Epidermal melanocyte (primary cell): ENCODE measurements around the gene VPS13D.

Experiments used
- DNase-seq: peaks from one replicate; pipeline ENCODE4 v3.0.0; 2011; ENCODE audit warnings: low spot score; ENCODE audit not compliant: insufficient read length

VPS13D gene

GRCh38 chr1:12547586-12548225 is 317.9 kb downstream of the VPS13D start:
- DNase-seq = no peak

DNA sequence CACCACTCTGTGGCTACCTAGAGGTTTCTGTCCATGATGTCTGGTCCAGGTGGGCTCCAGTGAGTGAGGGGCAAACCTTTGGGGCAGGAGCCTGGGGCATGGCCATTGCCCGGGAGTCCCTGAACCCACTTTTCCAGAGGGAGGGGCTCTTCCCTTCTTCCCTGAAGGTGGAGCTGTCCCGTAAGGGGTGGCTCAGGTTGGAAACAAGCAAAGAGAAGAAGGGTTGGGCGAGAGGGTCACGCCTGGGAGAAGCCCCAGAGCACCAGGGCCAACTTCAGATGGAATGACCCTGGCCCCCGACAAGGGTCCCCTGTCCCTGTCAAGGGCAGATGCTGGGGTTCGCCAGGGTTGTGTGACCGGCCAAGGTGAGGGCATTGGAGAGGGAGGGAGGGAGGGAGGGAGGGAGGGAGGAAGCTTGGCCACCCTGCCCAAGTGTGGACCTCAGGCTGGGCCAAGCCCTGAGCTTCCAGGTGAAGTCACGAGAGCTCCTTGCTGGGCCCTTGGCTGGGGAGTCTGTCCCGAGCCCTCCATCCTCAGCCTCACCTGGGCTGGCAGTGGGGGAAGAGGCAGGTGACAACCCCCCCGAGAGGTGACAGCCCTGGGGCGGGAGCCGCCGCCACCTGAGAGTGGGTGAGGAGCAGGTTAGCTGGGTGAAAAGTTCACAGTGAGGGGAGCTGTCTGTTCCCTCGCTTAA is 318.6 kb downstream of the VPS13D start:
- DNase-seq = no peak

DNA sequence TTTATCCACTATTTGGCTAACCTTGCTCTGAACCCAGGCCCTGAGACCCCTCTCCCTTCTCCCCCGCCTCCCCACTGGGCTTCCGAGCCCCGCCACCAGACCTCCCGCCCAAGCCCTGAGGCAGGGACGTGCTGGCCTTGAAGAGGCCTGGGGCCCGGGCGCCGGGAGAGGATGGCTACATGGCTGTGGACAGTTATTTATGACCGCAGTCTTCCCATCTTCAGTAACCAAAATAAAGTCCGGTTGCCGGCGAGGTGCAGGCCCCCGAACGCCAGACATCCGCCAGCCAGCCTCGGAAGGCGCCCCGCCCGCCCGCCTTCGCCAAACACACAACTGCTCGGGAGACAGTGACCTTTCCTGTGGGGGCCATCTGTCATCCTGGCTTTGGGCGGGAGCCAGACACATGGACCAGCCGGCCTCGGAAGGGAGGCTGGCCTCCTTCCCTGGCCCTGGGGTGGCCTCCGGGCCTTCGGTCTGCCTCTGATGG is 319.2 kb downstream of the VPS13D start:
- no peak for DNase-seq

GRCh38 chr1:12549460-12550349 is 319.9 kb downstream of the VPS13D start:
- no peak for DNase-seq

- DNase-seq = no peak
These were observed 321.8 kb downstream of the VPS13D start for GRCh38 chr1:12551584-12551983.

DNA sequence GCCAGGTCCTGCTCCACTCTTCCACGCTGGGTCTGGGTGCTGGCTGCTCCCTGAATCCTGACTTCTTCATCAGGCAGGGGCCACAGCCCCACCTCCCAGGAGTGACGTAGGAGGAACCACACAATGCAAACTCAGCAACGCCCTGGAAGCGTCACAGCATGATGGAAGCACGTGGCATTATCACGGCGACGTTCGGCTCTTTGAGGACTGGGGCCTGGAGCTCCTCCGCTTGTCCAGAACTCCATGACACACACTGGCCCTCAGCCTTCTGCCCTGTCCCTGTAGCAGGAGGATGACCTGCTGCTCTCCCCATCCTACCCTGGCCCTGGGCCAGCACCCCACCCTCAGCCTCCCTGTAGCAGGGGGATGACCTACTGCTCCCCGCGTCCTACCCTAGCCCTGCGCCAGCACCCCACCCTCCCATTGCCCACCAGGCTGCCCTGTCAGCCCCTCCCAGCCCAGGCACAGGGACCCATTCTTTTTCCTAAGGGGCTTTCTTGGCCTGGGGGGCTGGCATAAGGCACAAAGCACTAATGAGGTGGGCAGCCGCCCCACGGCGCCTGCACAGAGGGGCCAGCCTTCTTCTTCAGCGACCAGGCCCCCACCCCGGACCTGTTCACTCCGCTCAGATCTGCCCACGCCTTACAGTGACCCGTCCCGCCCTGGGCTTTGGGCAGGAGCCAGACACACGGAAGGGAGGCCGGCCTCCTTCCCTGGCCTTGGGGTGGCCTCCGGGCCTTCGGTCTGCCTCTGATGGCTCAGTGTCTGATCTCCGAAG is 322.5 kb downstream of the VPS13D start:
- no peak for DNase-seq

DNA sequence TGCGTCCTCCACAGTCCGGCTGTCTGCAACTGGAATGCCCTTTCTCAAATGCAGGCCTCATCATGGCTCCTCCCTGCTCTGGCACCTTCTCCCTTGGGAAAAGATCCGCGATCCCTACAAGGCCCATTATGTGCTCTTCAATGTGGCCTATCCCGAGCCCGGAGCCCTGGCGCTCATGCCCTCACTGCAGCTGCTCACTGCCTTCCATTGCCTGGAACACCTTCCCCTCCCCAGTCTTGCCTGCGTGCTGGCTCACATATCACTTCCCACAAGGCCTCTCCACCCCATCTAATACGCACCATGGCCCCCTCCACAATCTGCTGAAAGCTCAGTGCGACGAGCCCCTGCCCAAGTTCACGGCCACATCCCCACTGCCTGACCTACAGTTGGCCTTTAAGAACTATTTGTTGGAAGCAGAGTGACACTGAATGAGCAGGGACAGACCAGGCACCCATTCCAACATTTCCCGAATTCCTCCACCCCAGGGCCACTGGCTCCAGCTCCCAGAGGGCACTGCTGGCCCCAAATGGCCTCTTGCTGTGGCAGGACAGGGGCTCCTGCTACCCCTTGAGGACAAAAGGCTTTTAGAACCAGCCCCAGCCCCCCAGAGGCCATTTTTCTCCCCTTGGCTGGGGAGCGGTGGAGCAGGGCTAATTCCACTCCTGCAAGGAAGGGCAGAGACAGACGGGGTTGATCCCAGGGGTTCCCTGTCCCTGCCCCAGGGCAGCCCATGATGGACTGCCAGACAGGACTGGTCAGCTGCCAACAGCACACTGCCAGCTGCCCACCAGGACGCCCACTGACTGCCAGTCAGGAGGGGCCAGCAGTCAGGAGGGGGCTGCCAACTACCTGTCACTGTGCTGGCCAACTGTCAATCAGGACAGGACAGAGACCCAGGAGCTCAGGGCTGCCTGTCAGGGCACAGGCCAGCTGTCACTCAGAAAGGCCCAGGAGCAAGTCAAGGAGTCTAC is 323.4 kb downstream of the VPS13D start:
- no peak for DNase-seq

DNA sequence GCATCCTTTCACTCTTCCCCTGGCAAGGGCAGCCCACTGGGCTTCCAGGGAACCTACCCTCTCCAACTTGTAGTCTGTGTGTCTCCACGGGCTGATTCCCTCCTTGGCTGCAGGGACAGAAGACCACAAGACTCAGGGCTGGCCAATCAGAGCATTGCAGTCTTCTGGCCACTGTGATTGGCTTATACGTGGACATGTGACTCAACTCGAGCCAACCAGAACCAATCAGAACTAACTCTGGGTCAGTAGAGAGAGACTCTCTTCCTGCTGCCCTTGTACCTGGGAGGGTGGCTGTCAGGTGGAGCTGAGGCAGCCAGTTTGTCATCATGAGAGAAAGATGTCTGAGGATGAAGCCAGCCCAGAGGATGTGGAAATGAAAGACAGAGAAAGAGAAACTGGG is 324.1 kb downstream of the VPS13D start:
- DNase-seq = no peak

DNA sequence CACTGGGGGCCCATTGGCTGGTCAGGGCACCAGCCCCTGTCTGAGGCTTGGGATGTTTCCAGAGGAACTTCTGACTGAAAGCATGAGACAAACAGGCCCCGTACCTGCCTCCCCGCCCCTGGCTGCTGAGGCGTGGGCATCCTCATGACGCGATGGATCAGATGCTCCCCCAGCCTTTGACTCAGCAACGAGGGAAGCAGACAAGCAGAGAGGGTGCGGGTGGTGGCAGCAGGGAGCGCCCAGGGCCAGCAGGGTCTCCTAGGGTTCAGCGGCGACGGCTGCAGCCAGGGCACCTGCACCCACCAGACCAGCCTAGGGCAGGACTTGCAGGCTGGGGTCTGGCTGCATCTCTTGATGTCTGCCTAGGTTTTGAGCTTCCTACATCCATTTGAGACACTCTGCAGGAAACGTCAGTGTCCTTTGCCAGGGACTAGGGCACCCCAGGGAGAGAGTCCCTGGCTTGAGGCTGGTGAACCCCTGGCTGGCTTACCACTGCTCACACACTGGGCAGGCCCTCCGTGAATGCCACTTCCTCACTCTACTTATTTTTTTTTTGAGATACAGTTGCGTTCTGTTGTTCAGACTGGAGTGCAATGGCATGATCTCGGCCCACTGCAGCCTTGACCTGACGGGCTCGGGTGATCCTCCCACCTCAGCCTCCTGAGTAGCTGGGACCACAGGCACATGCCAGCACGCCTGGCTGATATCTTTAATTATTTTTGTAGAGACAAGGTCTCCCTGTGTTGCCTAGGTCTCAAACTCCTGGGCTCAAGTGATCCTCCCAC is 324.9 kb downstream of the VPS13D start:
- DNase-seq = no peak

GRCh38 chr1:12555411-12556367 is 325.9 kb downstream of the VPS13D start:
- DNase-seq = no peak

- peak; percentile 97 for DNase-seq
These were observed 326.6 kb downstream of the VPS13D start for GRCh38 chr1:12556368-12556930.

GRCh38 chr1:12556957-12557935 is 327.4 kb downstream of the VPS13D start:
- DNase-seq = no peak

DNA sequence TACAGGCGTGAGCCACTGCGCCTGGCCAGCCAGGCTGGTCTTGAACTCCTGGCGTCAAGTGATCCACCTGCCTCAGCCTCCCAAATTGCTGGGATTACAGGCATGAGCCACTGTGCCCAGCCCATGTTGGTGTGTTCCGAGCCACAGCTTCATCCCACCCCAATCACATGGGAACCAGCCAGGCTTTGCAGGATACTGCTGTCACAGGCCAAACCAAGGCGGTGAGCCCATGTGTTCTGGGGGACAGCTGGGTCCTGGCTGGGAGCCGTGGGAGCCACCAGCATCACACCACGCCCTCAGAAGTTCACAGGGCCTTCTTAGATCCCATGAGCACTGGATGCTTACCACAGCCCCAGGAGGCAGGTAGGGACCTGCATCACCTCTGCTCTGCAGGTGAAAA is 331.3 kb downstream of the VPS13D start:
- DNase-seq = no peak
